ENCODE results near the gene CNTF. TPM values are rescaled to one million over a fixed set of nuclear protein-coding genes. Genes with fewer than 3 reads are reported as not detected.
A peak's percentile ranks its signal among the peaks of the same experiment; 100 is the strongest.

The CNTF gene
- total RNA-seq, 1 experiment from 2014 or later, result 1.6 TPM

DNA sequence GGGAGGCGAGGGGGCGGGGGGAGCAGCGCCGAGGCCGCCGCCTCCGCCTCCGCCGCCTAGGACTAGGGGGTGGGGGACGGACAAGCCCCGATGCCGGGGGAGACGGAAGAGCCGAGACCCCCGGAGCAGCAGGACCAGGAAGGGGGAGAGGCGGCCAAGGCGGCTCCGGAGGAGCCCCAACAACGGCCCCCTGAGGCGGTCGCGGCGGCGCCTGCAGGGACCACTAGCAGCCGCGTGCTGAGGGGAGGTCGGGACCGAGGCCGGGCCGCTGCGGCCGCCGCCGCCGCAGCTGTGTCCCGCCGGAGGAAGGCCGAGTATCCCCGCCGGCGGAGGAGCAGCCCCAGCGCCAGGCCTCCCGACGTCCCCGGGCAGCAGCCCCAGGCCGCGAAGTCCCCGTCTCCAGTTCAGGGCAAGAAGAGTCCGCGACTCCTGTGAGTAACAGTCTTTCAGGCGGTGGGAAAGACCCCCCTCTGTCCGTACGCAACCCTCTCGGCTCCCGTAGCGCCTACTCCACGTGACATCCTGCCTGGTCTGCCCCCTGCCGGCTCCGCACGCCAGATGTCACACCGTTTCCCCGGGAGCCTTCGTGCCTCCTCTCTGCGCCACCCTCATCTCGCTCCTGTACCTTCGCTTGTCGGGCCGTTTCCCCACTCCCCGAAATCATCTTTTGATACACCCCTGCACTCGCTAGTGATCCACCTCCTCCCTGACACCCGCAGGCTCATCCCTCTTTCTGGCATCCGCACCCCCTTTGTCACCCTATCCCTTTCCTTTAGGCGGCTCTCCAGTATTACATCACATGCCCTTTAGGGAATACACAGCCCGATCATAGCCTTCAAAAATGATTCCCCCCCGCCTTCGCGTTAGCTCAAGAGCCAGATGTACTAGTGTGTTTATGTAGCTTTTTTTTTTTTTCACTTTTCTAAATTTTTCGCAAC, 43.0 kb upstream of the CNTF start:
- Histone ChIP-seq H3K27me3 (ENCODE audit: low read length) (no peaks in the 10 kb centered on the region), H3K36me3 (ENCODE audit: low read depth, low read length) (peaks cover 4% of the 10 kb centered on the region; the same call in 1 of the 2 replicates), H3K4me3 (ENCODE audit: low read length) (peak overlapping the region; percentile 83), H3K9ac (ENCODE audit: low read length) (peak overlapping the region; percentile 98), H3K9me3 (ENCODE audit: low read length) (no peaks in the 10 kb centered on the region), H3K4me1 (ENCODE audit: insufficient read depth, low read length) (peaks cover 56% of the 10 kb centered on the region), H2AFZ (ENCODE audit: low read length) (peak overlapping the region; percentile 58), H4K20me1 (ENCODE audit: low read length) (peaks cover 41% of the 10 kb centered on the region), H3K9me2 (replicated peaks; ENCODE audit: low read length) (no peaks in the 10 kb centered on the region), H3F3A (ENCODE audit: low read length, unreplicated experiment) (peaks cover 12% of the 10 kb centered on the region), H3K27ac (ENCODE audit: low read length) (peak overlapping the region; percentile 89), H3K79me2 (ENCODE audit: low read length) (peaks cover 75% of the 10 kb centered on the region), H3K4me2 (ENCODE audit: low read length) (peak overlapping the region; percentile 84)
- peak; percentile 89 for DNase-seq
- no TSS peak for BruUV-seq (replicated peaks)
- POLR2A ChIA-PET (ENCODE audit: unreplicated experiment), result no interaction called here
- CTCF ChIA-PET, result interaction anchor here (1.1 kb wide), 1 partner anchor 579 kb away, joined by 3 read pairs; no protein-coding TSS in a partner anchor
- intact Hi-C loops (cut with micrococcal nuclease), result loop anchor here (1.0 to 5.0 kb wide), 4 partner anchors 37 to 1257 kb away; partner anchors contain the start of genes FAM111A and TNKS1BP1
- no peak for TF ChIP-seq EZH2 (IDR thresholded peaks at IDR 0.05; ENCODE audit: low read length, unreplicated experiment)
- TF ChIP-seq EZH2phosphoT487 (IDR thresholded peaks at IDR 0.05; ENCODE audit: borderline replicate concordance, low read length), result no peak
- TF ChIP-seq, protein P1, sequence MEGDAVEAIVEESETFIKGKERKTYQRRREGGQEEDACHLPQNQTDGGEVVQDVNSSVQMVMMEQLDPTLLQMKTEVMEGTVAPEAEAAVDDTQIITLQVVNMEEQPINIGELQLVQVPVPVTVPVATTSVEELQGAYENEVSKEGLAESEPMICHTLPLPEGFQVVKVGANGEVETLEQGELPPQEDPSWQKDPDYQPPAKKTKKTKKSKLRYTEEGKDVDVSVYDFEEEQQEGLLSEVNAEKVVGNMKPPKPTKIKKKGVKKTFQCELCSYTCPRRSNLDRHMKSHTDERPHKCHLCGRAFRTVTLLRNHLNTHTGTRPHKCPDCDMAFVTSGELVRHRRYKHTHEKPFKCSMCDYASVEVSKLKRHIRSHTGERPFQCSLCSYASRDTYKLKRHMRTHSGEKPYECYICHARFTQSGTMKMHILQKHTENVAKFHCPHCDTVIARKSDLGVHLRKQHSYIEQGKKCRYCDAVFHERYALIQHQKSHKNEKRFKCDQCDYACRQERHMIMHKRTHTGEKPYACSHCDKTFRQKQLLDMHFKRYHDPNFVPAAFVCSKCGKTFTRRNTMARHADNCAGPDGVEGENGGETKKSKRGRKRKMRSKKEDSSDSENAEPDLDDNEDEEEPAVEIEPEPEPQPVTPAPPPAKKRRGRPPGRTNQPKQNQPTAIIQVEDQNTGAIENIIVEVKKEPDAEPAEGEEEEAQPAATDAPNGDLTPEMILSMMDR (conservative IDR thresholded peaks at IDR 0.05; ENCODE audit: low read depth, low read length), result peak; percentile 85
- ATAC-seq, result peak; percentile 45

DNA sequence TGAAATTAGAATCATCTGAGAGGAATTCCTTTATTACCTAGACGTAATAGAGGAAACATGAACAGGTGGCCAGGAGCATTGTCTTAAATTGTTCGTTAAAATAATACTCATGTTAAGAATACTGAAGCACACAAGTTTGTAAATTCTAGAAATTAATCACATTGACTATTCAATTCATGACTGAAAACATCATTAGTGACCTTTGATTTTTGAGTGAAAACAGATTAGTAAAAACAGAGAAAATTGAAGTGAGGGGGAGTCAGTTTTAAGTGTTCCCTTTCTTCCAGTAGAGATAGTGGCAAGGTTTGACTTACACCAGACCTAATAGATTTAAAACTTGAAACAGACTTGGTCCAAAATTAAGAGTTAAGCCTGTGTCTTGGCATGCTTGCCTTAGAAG, 42.2 kb upstream of the CNTF start:
- Histone ChIP-seq H4K20me1 (ENCODE audit: low read length) (peaks cover 49% of the 10 kb centered on the region), H3K27me3 (ENCODE audit: low read length) (no peaks in the 10 kb centered on the region), H2AFZ (ENCODE audit: low read length) (no peak overlapping the region), H3K27ac (ENCODE audit: low read length) (no peak overlapping the region), H3K9me3 (ENCODE audit: low read length) (no peaks in the 10 kb centered on the region), H3K36me3 (ENCODE audit: low read depth, low read length) (peaks cover 12% of the 10 kb centered on the region; the same call in 1 of the 2 replicates), H3K4me3 (ENCODE audit: low read length) (peak overlapping the region; percentile 83), H3K4me1 (ENCODE audit: insufficient read depth, low read length) (peaks cover 47% of the 10 kb centered on the region), H3F3A (ENCODE audit: low read length, unreplicated experiment) (peaks cover 7% of the 10 kb centered on the region), H3K79me2 (ENCODE audit: low read length) (peaks cover 75% of the 10 kb centered on the region), H3K9ac (ENCODE audit: low read length) (peak overlapping the region; percentile 98), H3K9me2 (replicated peaks; ENCODE audit: low read length) (no peaks in the 10 kb centered on the region), H3K4me2 (ENCODE audit: low read length) (peak overlapping the region; percentile 84)
- ATAC-seq, result no peak
- intact Hi-C loops (cut with micrococcal nuclease), result no loop called here
- ChIA-PET CTCF (interaction anchor here (1.1 kb wide), 1 partner anchor 578 kb away, joined by 3 read pairs; no protein-coding TSS in a partner anchor), POLR2A (ENCODE audit: unreplicated experiment) (no interaction called here)
- DNase-seq, result no peak
- TSS peak; percentile 34 for BruUV-seq (replicated peaks)
- TF ChIP-seq, protein P1 (conservative IDR thresholded peaks at IDR 0.05; ENCODE audit: low read depth, low read length), result no peak
- no peak for TF ChIP-seq EZH2phosphoT487 (IDR thresholded peaks at IDR 0.05; ENCODE audit: borderline replicate concordance, low read length)
- TF ChIP-seq EZH2 (IDR thresholded peaks at IDR 0.05; ENCODE audit: low read length, unreplicated experiment), result no peak
